HG02973 (cell line): Measurements from ENCODE around the gene MACF1.

Experiments
- ATAC-seq: cut with Tn5 transposase; IDR thresholded peaks from one replicate; pipeline ENCODE4 v1.9.1; 2021; ENCODE audit warnings: moderate library complexity; ENCODE audit not compliant: unreplicated experiment

The MACF1 gene

DNA sequence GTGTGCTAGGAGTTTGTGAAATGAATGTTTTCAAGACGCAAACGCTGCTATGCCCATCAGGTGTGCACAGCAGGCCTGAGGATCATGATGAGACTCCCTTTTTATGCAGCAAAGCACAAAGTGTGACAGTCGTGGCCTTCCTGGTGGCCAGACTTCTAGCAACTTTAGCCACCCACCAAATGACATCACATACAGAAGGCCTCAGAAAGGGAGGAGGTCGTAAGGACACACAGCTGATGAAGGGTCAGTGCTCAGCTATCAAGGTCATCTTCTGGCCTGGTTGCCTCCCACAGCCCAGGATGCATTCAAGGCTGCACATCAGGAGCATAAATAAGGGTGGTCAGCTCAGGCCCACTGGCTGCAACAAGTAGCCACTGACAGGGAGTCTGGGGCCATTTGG is 323.6 kb downstream of the MACF1 start:
- no peak for ATAC-seq

- no peak for ATAC-seq
Observed at GRCh38 chr1:39529901-39530535, 325.5 kb downstream of the MACF1 start.

- no peak for ATAC-seq
Observed at GRCh38 chr1:39531526-39531925, 327.0 kb downstream of the MACF1 start.

GRCh38 chr1:39533442-39533841 is 328.9 kb downstream of the MACF1 start:
- ATAC-seq: no peak
